ENCODE data around the gene KCNK15. TPM values are rescaled to one million over a fixed set of nuclear protein-coding genes. Genes with fewer than 3 reads are reported as not detected.

The KCNK15 gene
- total and polyA plus RNA-seq, 9 of the 15 experiments (the other 6 are each of a cell fraction or from before 2014, with no cell fraction given), result 0.03 to 0.30 (median 0.17) TPM; not detected in 5

DNA sequence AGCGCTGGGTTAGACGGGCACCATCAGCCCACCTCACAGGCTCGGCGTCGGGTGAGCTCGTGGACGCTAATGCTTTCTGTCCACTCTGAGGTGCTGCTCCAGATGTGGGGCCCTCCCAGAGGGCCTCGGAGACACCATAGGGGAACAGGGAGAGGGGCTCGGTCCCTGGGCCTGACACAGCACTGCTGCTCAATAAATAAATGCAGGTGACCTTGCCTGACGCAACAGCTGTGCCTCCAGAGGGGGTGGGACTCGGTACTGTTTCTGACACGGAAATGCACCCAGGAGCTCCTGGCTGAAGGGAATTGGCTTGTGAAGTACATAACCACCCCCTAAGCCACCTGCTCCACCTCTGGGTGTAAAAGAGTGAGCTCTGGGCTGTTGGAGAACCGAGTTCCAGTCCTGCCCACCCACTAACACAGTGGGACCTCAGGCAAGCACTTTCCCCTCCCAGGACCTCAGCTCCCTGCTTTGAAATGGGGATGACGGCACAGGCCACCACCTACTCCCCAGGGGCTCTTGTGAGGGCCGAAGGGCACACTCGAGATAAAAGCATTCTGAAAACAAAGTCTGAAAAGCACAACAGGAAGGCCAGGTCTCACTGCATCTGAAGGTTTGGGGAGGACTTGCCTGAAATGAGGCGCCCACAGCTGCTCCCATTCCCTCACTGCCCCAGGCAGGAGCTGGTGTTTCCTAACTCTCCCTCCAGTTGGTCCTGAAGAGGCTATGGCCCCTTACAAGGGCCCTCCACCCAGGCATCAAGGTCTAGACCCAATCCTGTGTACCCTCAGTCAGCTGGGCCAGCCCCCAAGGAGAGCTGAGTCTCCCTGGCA lies 6.7 kb downstream of the KCNK15 start:
- Histone ChIP-seq H3K27ac (ENCODE audit: extremely low read depth, low read depth, low read length) (no peak overlapping the region), H3K9ac (ENCODE audit: insufficient read depth in 1 of 2, low read depth in 2 of 2, low read length in 2 of 2) (no peak overlapping the region), H3K9me3 (replicated peaks; ENCODE audit: control insufficient read depth, insufficient read depth, low read depth, low read length) (no peaks in the 10 kb centered on the region), H3K79me2 (ENCODE audit: control insufficient read depth, insufficient read depth, low read length) (no peaks in the 10 kb centered on the region), H3K36me3 (ENCODE audit: control insufficient read depth, insufficient read depth, low read length) (no peaks in the 10 kb centered on the region), H3K27me3 (ENCODE audit: control insufficient read depth in 2 of 2, insufficient read depth in 2 of 2, low read length in 2 of 2) (peaks cover 13 to 88% of the 10 kb centered on the region in 2 experiments), H3K4me1 (replicated peaks in 1 of 2; ENCODE audit: control insufficient read depth in 2 of 2, insufficient read depth in 2 of 2, low read length in 2 of 2) (peaks cover under 1 to 18% of the 10 kb centered on the region in 2 experiments; a peak in 4 of 5 replicates), H4K20me1 (replicated peaks; ENCODE audit: control insufficient read depth, insufficient read depth, low read length) (no peaks in the 10 kb centered on the region; the same call in 1 of the 2 replicates), H3K4me3 (no peak overlapping the region), H3K4me2 (ENCODE audit: insufficient read depth, low read length) (no peak overlapping the region), H2AFZ (ENCODE audit: low read depth, low read length) (no peak overlapping the region), H3K9me1 (ENCODE audit: control insufficient read depth, insufficient read depth, low read length) (no peaks in the 10 kb centered on the region)
- ChIA-PET POLR2A (interaction anchor here (0.6 kb wide), 1 partner anchor 714 kb away, joined by 4 read pairs; no protein-coding TSS in a partner anchor), CTCF (ENCODE audit: low intra/inter-chr PET ratio) (no interaction called here)
- ATAC-seq (peak; percentile 38), DNase-seq (ENCODE audit: extremely low read depth in 1 of 4, low spot score in 3 of 4) (no peak), FAIRE-seq (no peak)
- intact Hi-C loops (cut with micrococcal nuclease) (no loop called here), in situ Hi-C loops (cut with MboI) (no loop called here)
- BruUV-seq (replicated peaks), result no TSS peak
- 14% methylated on average over 17 of the region's 17 CpGs for WGBS (ENCODE audit: insufficient coverage, low coverage, missing lambda C conversion rate)
- TF ChIP-seq SETDB1 (IDR thresholded peaks at IDR 0.05; ENCODE audit: low read length), result no peak
- TF ChIP-seq ESRRA (IDR thresholded peaks at IDR 0.05; ENCODE audit: borderline replicate concordance, low read depth), result peak; percentile 67
- no peak for TF ChIP-seq SPI1 (IDR thresholded peaks at IDR 0.05; ENCODE audit: borderline replicate concordance, low read depth, low read length)
- 0 out of 2 replicates have a peak, but pooled peaks have one; percentile 32 for TF ChIP-seq POLR2G (IDR thresholded peaks at IDR 0.05; ENCODE audit: low read depth, low read length)
- TF ChIP-seq, protein P1, sequence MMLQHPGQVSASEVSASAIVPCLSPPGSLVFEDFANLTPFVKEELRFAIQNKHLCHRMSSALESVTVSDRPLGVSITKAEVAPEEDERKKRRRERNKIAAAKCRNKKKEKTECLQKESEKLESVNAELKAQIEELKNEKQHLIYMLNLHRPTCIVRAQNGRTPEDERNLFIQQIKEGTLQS (IDR thresholded peaks at IDR 0.05), result peak; percentile 33; the same call in 1 of the 2 replicates
- TF ChIP-seq, protein P1 (CRISPR knock-in tag; conservative IDR thresholded peaks at IDR 0.05), result no peak
- no peak for TF ChIP-seq TFAM (CRISPR knock-in tag; conservative IDR thresholded peaks at IDR 0.05)
- no peak for TF ChIP-seq ZNF316 (IDR thresholded peaks at IDR 0.05)
- no peak for TF ChIP-seq PHF8 (IDR thresholded peaks at IDR 0.05; ENCODE audit: borderline replicate concordance, low read length)
- peak; percentile 56 for TF ChIP-seq RBFOX2 (IDR thresholded peaks at IDR 0.05; ENCODE audit: low read depth, low read length)
- TF ChIP-seq CEBPG (CRISPR knock-in tag; IDR thresholded peaks at IDR 0.05), result no peak; the same call in 1 of the 2 replicates
- TF ChIP-seq CEBPG (tag; conservative IDR thresholded peaks at IDR 0.05 in 1 of 2, IDR thresholded peaks at IDR 0.05 in 1 of 2), result peak in 1 of 2 experiments; percentile 35; a peak in 1 of 4 replicates
- no peak for TF ChIP-seq ZNF780A (CRISPR knock-in tag; IDR thresholded peaks at IDR 0.05)
